Bronchial epithelial cell (primary cell): ENCODE data around the gene GRIK2. TPM values are rescaled to one million over a fixed set of nuclear protein-coding genes. Genes with fewer than 3 reads are reported as not detected.

Experiments
- DNase-seq: peaks from one replicate; pipeline ENCODE4 v3.0.0-alpha.2; 2010; ENCODE audit warnings: low read depth
- FAIRE-seq: peaks from 2 replicates; lab custom pipeline; 2011; peaks lifted over from hg19 to GRCh38; lab: Jason Lieb, UNC
- H3K27me3 ChIP-seq: 2 replicates; pipeline ENCODE4 v1.5.1; 2011; ENCODE audit warnings: low read length; ENCODE audit not compliant: control insufficient read depth, insufficient read depth
- H3K36me3 ChIP-seq: 2 replicates; pipeline ENCODE4 v1.5.1; 2011; ENCODE audit warnings: low read length; ENCODE audit not compliant: control insufficient read depth, insufficient read depth
- H3K4me3 ChIP-seq: 2 replicates; pipeline ENCODE4 v1.5.1; 2011; ENCODE audit warnings: mild to moderate bottlenecking, low read depth, low read length, control low read depth
- total RNA-seq: library from RNA; depleted of rRNA; stranded (reverse); fragments of >200 nt; gene quantifications from 2 replicates; pipeline ENCODE4 v1.2.1, GENCODE V29; 2014
- TF ChIP-seq, protein P1 (sequence below): IDR thresholded peaks from 2 replicates; pipeline ENCODE4 v1.5.1; 2011; ENCODE audit warnings: mild to moderate bottlenecking, moderate library complexity, low read length, control low read depth, inconsistent platforms; ENCODE audit not compliant: insufficient read depth, severe bottlenecking

GRIK2 gene
- total RNA-seq, 1 donor from 2014 or later: 0.26 TPM

DNA sequence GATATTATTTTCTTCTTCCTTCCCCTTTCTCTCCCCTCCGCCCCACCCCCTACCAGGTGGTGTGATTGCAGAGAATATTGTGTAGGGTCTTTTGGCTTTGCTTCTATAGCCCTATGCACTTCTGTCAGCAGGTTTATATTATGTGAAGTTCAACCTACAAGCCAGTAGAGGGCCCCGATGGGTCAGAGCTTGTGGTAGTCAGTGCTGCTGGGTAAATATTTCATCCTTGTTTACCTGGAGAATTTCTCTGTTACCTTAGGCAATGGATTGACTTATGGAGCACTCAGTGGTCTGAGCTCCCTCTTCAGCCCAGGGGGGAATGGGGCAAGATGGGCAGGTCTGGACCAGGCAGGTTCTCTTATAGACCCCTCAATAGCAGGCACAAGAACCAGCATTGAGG, 720.9 kb downstream of the GRIK2 start:
- H3K36me3 ChIP-seq: no peaks in the 10 kb centered on the region
- no peak for FAIRE-seq
- TF ChIP-seq, protein P1, sequence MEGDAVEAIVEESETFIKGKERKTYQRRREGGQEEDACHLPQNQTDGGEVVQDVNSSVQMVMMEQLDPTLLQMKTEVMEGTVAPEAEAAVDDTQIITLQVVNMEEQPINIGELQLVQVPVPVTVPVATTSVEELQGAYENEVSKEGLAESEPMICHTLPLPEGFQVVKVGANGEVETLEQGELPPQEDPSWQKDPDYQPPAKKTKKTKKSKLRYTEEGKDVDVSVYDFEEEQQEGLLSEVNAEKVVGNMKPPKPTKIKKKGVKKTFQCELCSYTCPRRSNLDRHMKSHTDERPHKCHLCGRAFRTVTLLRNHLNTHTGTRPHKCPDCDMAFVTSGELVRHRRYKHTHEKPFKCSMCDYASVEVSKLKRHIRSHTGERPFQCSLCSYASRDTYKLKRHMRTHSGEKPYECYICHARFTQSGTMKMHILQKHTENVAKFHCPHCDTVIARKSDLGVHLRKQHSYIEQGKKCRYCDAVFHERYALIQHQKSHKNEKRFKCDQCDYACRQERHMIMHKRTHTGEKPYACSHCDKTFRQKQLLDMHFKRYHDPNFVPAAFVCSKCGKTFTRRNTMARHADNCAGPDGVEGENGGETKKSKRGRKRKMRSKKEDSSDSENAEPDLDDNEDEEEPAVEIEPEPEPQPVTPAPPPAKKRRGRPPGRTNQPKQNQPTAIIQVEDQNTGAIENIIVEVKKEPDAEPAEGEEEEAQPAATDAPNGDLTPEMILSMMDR: peak; percentile 35
- DNase-seq: peak; percentile 15
- no peaks in the 10 kb centered on the region for H3K27me3 ChIP-seq
- H3K4me3 ChIP-seq: no peak overlapping the region

DNA sequence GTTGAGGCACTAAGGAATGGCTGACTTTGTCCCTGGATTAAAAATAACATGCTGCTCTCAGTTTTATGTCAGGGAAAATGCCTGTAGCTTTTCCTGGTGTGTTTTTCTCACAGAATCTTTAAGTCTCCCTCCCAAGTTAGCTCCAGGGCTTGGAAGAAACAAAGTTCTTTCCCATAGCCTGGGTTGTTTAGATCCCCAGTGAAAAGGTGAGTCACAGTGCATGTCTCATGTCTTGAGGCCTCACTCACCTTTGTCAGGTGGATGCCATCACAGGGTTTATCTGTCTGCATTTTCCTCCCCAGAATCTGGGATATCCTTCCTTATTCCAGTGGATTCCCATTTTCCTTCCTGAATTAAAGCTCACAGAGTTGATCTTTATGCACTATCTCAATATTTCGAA, 722.4 kb downstream of the GRIK2 start:
- Histone ChIP-seq H3K27me3 (no peaks in the 10 kb centered on the region), H3K4me3 (no peak overlapping the region), H3K36me3 (no peaks in the 10 kb centered on the region)
- DNase-seq (peak; percentile 23), FAIRE-seq (no peak)
- TF ChIP-seq, protein P1: no peak

DNA sequence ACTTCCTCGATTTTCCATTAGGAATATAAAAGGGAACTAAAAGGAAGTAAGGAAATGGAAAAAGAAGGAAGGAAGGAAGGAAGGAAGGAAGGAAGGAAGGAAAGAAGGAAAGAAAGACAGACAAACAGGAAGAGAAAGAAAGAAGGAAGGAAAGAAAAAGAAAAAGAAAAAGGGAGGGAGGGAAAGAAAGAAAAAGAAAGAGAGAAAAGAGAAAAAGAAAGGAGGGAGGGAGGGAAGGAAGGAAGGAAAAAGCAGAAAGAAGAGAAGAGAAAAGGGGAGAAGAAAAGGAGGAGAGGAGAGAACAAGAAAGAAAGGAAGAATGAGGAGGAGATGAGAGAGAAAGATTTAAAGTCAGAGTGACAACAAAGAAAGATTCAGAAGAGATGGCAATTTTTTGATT, 724.5 kb downstream of the GRIK2 start:
- FAIRE-seq (no peak), DNase-seq (no peak)
- TF ChIP-seq, protein P1: no peak
- Histone ChIP-seq H3K36me3 (no peaks in the 10 kb centered on the region), H3K4me3 (no peak overlapping the region), H3K27me3 (no peaks in the 10 kb centered on the region)
